Parietal lobe (tissue), 1 donor: ENCODE results near the gene NR3C2. TPM values are rescaled to one million over a fixed set of nuclear protein-coding genes. Genes with fewer than 3 reads are reported as not detected.

Experiments
- total RNA-seq: library from RNA; depleted of rRNA; stranded (reverse); fragments of >200 nt; gene quantifications from one replicate; pipeline ENCODE4 v1.2.3, GENCODE V29; 2014

NR3C2 gene
- total RNA-seq, result 17.8 TPM

DNA sequence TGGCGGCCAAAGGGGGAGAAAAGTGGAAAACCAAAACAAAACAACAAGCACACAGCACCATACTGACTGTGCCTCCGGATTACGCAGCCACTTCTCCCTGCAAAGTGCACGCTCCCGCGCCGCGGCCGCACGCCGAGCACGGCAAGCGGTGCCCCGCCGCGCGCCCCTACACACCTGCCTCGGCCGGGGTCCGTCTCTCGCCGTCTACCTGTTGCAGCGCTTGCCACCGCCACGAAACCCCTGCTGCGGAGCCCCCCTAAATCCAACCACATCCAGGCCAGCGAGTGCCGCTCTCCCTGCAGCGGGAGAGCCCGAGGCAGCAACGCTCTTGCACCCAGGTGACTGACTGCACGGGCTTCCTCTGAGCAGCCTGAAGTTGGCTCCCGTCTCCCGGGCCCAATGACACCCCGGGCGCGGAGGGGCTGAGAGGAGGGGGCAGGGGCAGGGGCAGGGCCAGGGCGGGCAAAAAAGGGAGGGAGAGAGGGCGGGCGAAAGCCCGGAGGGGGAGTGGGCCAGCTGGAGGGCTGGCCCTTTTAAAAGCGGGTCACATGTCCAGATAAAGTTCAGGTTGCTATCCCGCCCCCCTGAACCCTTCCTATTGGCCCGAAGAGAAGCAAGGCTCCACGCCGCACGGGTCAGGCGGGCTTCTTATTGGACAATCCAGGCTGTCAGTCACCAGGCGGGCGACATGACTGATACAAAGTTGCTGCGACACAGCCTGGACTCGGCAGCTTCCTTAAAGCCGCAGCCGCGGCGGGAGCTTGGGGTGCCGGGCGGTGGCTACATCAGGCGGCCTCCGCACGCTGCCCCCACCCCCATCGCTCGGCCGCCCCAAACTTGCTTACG is at the start of gene NR3C2:
NR3C2 (minus strand) TSS at position 429 of the 846 bp plus-strand sequence.

